SH-SY5Y (cell line): ENCODE measurements around the gene RND2.

Experiments
- GATA2 ChIP-seq: IDR thresholded peaks from 2 replicates; pipeline ENCODE4 v1.6.1; 2011; ENCODE audit warnings: mild to moderate bottlenecking, low read depth, low read length
- GATA3 ChIP-seq: IDR thresholded peaks from 2 replicates; pipeline ENCODE4 v1.6.1; 2011; ENCODE audit warnings: low read depth, mild to moderate bottlenecking, low read length, moderate library complexity

- TF ChIP-seq GATA2 (no peak), GATA3 (no peak)
These were observed 10.9 kb upstream of the RND2 start for GRCh38 chr17:43014020-43014648.
